ENCODE data around the gene NLRC5. TPM values are rescaled to one million over a fixed set of nuclear protein-coding genes. Genes with fewer than 3 reads are reported as not detected.

Gene NLRC5
- total RNA-seq, 3 donors from 2014 or later (not counting 1 experiment from before 2014, with no cell fraction given), result 320 to 563 (median 535) TPM

GRCh38 chr16:57089406-57089805, 100.0 kb downstream of the NLRC5 start:
- 81% methylated on average over 7 of the region's 8 CpGs for WGBS (ENCODE audit: insufficient coverage)
- H3K27me3 Mint-ChIP-seq (ENCODE audit: low read depth in 2 of 2), result peaks cover 10 to 19% of the 10 kb centered on the region in 2 donors
- H3K4me3 ChIP-seq (ENCODE audit: low read length), result no peak overlapping the region
- ATAC-seq, result no peak
- H3K4me3 Mint-ChIP-seq, result no peak overlapping the region
- H3K27me3 ChIP-seq (ENCODE audit: control insufficient read depth, insufficient read depth, low read length), result peaks cover 16% of the 10 kb centered on the region
- no peak overlapping the region for H3K27ac Mint-ChIP-seq
- H3K9me3 ChIP-seq (ENCODE audit: control insufficient read depth, insufficient read depth, low read length), result no peaks in the 10 kb centered on the region
- no peaks in the 10 kb centered on the region for H3K9me3 Mint-ChIP-seq
- peaks cover 23% of the 10 kb centered on the region for H3K4me1 ChIP-seq (ENCODE audit: control insufficient read depth, insufficient read depth, low read length)
- DNase-seq, result no peak
- no peak for TF ChIP-seq CTCF (IDR thresholded peaks at IDR 0.05)
- H3K36me3 ChIP-seq (ENCODE audit: control insufficient read depth, insufficient read depth, low read length), result no peaks in the 10 kb centered on the region
- peaks cover 9 to 12% of the 10 kb centered on the region in 2 donors for H3K4me1 Mint-ChIP-seq
- H3K36me3 Mint-ChIP-seq, result no peaks in the 10 kb centered on the region
- H3K27ac ChIP-seq (ENCODE audit: low read length), result no peak overlapping the region
- intact Hi-C loops (cut with micrococcal nuclease), result no loop called here

DNA sequence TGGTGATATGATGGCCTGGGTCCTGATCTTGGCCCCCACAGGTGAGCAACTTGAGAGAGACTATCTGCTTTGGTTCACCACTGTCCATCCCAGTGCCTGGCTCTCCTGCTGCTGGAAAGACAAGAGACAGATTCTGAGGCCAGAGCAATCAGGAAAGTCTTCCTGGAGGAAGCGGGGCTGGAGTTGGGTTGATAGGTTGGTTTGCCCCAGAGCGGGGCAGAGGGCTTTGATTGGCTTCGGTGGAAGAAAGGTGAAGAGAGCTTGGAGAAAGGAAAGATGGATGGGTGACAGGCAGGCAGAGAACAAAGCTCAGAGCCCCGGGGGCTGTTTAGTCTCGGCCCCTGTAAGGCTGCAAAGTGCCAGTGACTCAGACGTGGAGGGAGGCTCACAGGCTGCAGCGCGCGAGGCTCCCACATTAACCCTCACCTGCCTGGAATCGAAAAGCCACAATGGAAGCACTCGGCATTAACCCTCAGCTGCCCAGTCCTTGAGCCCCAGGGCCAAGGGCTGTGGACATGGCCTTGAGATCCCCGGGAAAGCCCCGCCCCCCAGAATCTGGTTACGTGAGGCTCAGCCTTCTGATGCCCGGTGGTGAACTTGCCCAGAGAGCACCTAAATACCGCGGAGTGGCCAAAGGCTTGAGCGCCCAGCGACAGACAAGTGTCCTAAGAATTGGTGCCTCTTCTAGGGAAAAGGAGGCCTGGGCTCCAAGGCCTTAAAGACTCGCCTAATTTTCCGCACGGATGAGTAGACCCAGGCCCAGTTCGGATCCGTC, 102.0 kb downstream of the NLRC5 start:
- ATAC-seq, result no peak
- WGBS (ENCODE audit: insufficient coverage), result 34% methylated on average over 24 of the region's 24 CpGs
- H3K36me3 ChIP-seq (ENCODE audit: control insufficient read depth, insufficient read depth, low read length), result no peaks in the 10 kb centered on the region
- Mint-ChIP-seq H3K27ac (peak overlapping the region in 1 of 2 donors; percentile 1), H3K27me3 (ENCODE audit: low read depth in 2 of 2) (peaks cover 10 to 25% of the 10 kb centered on the region in 2 donors), H3K9me3 (no peaks in the 10 kb centered on the region), H3K4me1 (peaks cover 9 to 12% of the 10 kb centered on the region in 2 donors), H3K4me3 (peak overlapping the region; percentile 86), H3K36me3 (no peaks in the 10 kb centered on the region)
- no peak overlapping the region for H3K27ac ChIP-seq (ENCODE audit: low read length)
- H3K4me1 ChIP-seq (ENCODE audit: control insufficient read depth, insufficient read depth, low read length), result peaks cover 17% of the 10 kb centered on the region
- TF ChIP-seq CTCF (IDR thresholded peaks at IDR 0.05), result no peak
- H3K4me3 ChIP-seq (ENCODE audit: low read length), result no peak overlapping the region
- DNase-seq, result no peak
- peaks cover 16% of the 10 kb centered on the region for H3K27me3 ChIP-seq (ENCODE audit: control insufficient read depth, insufficient read depth, low read length)
- no peaks in the 10 kb centered on the region for H3K9me3 ChIP-seq (ENCODE audit: control insufficient read depth, insufficient read depth, low read length)
- intact Hi-C loops (cut with micrococcal nuclease), result no loop called here

DNA sequence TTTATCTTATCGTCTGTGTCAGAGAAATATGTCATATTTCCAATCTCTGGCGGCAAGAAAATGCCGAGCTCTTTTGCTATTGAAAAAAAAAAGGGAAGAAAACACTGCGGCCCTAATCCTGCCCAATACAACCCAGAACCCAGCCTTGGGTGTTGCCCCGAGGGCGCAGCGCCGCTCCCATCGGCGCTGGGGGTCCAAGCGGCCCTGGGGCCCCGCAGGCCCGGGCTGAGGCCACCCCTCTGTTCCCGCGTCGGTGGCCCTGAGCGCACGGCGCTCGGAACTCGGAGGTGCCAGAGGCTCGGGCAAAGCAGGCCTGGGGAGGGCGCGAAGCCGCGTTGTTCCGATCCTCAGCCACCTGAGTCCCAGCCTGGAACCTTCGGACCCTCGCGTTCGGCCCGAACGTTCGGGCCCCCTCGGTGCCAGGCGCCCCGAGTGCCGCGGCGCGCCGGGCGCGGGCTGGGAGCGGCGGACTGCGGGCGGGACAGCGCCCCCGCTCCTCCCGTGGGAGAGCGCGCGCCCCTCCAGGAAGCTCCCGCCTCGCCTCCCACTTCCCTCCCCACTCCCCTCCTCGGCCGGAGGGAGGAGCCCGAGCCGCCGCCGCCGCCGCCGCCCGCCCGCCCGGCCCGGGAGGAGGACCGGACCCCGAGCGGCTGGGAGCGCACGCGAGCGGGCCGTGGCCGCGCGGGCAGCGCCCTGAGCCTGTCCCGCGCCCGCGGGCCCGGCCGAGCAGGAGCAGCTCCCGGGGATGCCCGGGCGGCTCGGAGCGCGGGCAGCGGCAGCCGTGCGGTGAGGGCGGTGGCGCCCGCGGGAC, 102.8 kb downstream of the NLRC5 start, which contains the start of gene CPNE2:
Gene CPNE2, plus strand, starts transcription at position 609 of the 811 bp plus-strand sequence. CDS start 18,160 bp downstream, outside the sequence.
- peaks cover 17% of the 10 kb centered on the region for H3K4me1 ChIP-seq (ENCODE audit: control insufficient read depth, insufficient read depth, low read length)
- H3K27ac Mint-ChIP-seq, result peak within 1 kb of the TSS in 1 of 2 donors; percentile 1

More for the DNA sequence above, 102.8 kb downstream of the NLRC5 start, which contains the start of gene CPNE2:
- WGBS (ENCODE audit: insufficient coverage), result under 1% methylated on average over 98 of the region's 100 CpGs
- no peaks in the 10 kb centered on the region for H3K9me3 Mint-ChIP-seq
- ATAC-seq (peak; percentile 44 to 58 (median 58)), DNase-seq (peak in 1 of 2 donors; percentile 37)
- Histone ChIP-seq H3K27me3 (ENCODE audit: control insufficient read depth, insufficient read depth, low read length) (peaks cover 16% of the 10 kb centered on the region), H3K4me3 (ENCODE audit: low read length) (peak within 1 kb of the TSS; percentile 31), H3K9me3 (ENCODE audit: control insufficient read depth, insufficient read depth, low read length) (no peaks in the 10 kb centered on the region), H3K27ac (ENCODE audit: low read length) (no peak within 1 kb of the TSS), H3K36me3 (ENCODE audit: control insufficient read depth, insufficient read depth, low read length) (no peaks in the 10 kb centered on the region)
- intact Hi-C loops (cut with micrococcal nuclease), result no loop called here
- H3K36me3 Mint-ChIP-seq, result no peaks in the 10 kb centered on the region
- H3K27me3 Mint-ChIP-seq (ENCODE audit: low read depth in 2 of 2), result peaks cover 10 to 27% of the 10 kb centered on the region in 2 donors
- H3K4me1 Mint-ChIP-seq, result peaks cover 9 to 12% of the 10 kb centered on the region in 2 donors
- TF ChIP-seq CTCF (IDR thresholded peaks at IDR 0.05), result no peak
- H3K4me3 Mint-ChIP-seq, result peak within 1 kb of the TSS; percentile 86

Data from natural killer cell (primary cell).